ENCODE results near the gene SREBF2. TPM values are rescaled to one million over a fixed set of nuclear protein-coding genes. Genes with fewer than 3 reads are reported as not detected.
"Not testable (repeated sequence)": the region's sequence is repeated elsewhere in the genome, so short reads cannot be mapped to it uniquely, and the experiment has no call there.

The SREBF2 gene
- total RNA-seq, 1 donor from 2014 or later = 80.3 TPM

DNA sequence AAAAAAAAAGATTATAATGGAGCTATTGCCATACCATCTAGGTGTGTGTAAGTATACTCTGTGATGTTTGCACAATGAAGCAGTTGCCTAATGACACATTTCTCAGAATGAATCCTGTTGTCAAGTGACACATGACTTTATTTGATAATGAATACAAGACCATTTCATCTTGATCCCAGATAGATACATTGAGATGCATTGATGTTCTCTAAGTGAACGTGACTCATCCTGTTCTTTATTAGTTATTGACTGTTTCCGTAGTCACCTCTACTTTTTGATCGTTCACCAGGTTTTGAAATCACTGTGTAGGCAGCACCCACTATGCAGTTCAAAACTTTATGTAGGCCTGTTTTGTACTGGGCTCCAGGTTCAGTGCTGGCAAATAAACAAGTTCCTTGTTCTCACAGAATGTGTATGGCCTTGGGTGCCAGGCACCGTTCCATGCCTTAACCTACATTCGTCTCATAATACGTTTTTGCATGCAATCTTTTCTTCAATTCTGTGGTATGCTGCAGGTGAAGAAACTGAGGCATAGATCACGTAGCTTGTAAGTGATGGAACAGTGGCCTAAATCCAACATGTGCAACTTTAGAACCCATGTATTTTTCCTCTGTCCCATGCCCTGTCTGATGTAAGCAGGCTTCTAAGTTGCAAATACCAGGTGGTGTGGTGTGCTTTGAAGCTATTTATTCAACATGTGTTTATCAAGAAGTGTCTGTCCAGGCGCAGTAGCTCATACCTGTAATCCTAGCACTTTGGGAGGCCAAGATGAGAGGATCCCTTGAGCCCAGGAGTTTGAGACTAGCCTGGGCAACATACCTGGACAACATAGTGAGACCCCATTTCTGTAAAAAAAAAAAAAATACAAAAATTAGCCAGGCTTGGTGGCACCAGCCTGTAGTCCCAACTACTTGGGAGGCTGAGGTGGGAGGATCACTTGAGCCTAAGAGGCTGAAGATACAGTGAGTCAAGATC lies 10.4 kb downstream of the SREBF2 start:
- no peak for DNase-seq (ENCODE audit: low read depth)

DNA sequence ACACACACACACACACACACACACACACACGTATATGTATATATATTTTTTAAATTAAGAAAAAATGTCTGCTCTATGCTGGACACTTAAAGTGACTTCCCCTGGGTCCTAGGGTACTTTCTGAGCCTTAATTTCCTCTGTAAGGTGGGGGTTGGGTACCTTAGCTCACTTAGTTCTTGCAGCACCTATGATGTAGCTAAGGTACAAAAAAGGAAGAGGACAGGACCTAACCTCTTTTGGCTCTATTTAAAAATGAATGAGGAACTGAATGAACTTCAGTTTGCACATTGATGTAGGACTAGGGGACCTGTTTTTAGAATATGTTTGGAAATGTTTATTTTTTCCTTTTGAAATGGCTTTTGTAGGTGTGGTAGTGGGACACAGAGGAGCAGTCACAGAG lies 11.1 kb downstream of the SREBF2 start:
- no peak for DNase-seq (ENCODE audit: low read depth)

DNA sequence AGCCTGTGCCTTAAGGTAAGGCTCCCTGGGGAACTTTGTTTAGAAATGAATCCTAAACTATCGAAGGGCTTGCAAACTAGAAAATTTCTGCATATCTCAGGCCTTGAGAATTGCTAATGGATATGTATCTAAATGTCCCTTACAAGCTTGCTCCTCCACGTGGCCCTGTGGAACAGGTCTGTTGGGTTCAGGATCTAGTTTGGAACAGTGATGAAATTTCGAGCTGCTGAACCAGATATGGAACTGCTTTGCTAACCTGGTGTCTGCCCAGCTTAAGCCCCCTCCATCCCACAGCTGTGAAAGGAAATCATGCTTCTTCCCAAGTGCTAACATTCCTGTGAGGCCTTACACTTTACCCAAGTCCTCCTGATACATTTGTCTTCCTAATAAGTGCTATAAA lies 11.6 kb downstream of the SREBF2 start:
- no peak for DNase-seq (ENCODE audit: low read depth)

DNA sequence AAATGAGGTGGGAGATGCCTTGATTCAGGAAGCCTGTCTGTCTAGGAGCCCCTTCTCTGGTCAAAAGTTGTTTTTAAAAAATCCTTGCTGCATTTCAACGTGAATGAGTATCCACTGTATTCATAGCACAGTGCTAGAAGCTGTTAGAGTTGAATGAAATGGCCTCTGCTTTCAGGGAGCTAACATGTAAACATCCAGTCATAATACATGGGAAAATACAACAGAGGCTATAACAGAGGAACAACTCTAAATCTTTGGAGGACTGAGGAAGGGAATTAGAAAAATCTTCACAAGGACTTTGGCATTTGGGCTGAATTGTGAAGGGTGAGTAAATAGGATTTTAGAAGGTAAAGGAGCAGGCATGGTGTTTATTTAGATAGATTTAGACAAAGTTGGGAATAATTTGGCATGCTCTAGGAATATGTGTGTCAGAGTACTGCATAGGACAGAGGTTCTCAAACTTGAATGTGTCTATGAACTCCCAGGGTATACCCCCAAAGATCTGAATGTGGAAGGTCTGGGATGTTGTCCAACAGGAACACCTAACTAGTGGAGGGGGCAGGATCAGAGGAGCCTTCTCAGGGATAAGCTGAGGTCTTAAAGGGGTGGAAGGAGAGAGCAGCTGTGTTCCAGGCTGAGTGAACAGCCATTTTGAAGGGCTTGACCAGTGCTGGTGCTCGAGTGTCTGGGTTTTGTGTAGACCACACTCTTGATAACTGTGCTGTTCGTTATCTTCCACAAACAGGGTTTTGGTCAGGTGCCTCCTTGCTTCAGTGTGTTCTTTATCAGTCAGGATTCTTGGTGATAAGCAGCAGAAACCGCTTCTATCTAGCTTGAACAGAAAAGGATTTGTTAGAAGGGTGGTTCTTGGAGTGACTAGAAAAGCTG lies 12.7 kb downstream of the SREBF2 start:
- no peak for DNase-seq (ENCODE audit: low read depth)

DNA sequence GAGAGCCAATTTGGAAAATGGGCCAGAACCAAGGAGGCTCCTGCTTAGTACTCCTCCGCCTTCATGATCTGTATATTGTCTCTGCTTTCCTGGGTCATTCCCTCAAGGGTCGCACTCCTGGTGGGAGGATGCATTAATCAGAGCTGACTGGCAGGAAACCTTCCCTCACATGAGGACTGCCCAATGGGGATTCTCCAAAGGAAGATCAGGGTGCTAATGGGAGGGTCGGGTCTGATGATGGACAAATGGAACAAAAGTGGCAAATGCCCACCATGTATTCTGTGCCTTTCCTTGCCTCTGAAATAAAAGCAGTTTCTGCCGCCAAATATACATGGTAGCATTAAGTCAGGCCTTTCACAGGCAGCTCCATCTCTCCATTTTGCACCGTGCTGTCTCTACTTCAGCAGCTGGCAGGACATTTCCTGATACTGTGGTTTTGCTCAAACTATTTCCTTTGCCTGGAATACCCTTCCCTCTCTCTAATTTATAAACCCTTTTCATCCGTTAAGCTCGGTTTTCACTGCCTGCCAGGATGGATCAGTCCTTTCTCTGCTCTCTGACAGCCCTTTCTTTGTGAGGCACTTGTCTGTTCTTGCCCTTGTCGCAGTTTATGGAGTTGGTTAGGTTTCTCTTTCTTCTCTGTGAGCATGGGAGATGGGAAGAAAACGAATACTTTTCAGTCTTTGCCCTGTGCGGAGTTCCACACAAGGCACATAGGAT lies 13.5 kb downstream of the SREBF2 start:
- DNase-seq (ENCODE audit: low read depth) = no peak

DNA sequence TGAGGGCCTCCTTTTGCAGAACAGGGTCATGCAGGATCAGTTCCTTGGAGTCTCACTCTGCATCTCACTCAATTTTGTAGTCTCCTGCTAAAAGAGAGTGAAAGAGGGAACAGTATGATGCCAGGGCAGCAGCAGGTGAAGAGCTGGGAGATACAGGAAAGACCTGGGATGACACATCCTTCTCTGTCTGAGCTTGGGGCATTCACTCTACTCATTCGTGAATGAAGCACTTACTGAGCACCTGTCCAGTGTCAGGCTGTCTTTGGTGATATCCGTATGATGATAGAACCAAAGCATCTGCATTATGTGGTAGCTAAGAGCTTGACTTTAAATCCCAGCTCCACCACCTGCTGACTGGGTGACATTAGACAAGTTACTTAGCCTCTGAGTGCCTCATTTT lies 14.4 kb downstream of the SREBF2 start:
- DNase-seq (ENCODE audit: low read depth) = no peak

DNA sequence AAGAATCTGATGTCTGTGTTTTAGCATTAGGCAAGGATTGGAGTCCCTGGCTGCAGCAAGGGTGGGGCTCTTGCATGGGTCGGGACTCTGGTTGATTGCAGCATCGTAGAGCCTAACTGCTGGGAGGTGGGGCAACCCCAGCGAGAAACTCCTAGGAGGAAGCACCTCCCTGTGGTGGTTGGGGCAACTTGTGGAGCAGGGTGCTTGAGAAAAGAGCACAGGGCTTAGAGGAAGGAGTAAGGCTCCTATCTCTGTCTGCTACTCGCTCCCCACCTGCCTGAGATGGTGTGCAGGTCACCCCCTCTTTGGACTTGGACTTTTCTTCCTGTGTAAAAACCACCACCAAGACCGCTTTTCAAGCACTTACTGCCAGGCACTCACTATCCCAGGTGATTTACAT lies 15.6 kb downstream of the SREBF2 start:
- no peak for DNase-seq (ENCODE audit: low read depth)

DNA sequence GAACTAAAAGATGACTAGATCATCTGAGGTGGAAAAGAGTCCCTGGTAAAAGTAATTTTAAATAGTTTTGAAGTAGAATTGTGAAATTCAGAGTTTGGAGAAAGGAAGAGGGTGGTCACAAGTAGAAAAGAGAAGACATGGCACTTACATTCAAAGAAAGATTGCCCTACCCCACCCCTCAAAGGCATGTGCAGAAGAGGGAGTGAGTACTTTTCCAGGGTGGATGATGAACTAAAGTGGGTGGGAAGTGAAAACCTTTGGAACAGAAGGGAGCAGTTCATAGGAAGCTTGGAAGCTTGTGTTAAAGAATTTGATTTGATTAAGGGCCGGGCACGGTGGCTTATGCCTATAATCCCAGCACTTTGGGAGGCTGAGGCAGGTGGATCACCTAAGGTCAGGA lies 23.6 kb downstream of the SREBF2 start:
- no peak for DNase-seq (ENCODE audit: low read depth)

DNA sequence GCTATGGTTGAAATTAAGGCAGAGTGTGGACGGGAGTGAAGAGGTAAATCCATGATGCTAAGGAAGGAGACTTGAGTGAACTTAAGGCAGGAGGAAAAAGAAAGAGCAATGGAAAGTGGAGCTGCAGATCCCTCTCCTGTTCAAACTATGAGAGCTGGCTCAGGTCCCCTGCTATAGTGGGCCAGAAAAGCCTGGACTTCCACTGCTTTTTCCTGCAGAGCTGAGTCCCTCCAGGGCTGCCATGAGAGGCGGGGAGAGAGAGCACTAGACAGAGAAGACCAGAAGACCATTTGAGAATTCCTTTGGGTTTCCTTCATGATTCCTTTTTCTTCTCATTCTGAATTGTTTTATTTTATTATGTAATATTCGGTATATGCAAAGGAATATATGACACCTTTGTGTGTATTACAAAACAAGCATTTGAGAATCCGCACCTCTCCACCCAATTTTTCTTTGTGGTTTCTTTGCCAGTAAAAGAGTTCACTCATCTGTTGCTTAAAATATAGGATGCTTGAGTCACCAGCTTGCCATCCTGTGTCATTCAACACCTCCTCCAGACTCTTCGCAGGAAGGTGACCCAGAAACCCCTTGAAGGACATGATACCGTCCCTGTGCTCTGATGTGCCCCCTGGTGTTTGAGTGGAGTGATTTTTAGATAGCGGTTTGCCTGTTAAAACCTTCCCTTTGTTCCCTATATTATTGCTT lies 24.4 kb downstream of the SREBF2 start:
- peak; percentile 60 for DNase-seq (ENCODE audit: low read depth)

DNA sequence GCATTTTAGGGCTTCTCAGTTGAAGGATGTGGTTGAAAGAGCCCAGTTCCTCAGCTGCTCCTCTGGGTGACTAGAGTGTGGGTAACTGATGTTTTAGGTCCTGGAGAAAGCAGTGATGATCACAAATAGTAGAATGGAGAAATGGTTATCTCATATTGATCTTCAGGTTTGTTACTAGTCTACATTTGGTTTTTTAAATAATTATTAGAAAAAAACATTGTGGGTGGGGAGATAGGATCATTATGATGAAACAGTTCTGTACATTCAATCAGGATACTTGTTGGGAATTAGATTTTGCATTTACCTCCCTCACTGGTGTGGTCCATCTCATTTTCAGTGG lies 24.9 kb downstream of the SREBF2 start:
- no peak for DNase-seq (ENCODE audit: low read depth)

DNA sequence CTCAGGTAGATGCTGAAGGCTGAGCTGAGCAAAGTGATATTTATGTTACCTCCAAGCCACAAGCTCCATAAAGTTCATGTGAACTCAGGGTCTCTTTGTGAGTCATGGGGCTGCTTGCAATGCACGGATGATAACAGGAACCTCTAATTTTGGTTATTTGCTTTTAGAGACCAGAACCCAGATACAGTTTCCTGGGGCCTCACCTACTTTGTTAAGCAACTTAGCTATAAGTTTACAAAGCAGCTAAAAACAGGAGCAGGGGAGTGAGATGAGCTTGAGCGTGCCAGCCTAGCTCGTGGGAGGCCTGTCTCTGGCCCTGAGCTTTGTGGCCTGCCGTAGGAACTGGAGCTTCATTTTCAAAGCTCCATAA lies 29.2 kb downstream of the SREBF2 start:
- peak; percentile 45 for DNase-seq (ENCODE audit: low read depth)

DNA sequence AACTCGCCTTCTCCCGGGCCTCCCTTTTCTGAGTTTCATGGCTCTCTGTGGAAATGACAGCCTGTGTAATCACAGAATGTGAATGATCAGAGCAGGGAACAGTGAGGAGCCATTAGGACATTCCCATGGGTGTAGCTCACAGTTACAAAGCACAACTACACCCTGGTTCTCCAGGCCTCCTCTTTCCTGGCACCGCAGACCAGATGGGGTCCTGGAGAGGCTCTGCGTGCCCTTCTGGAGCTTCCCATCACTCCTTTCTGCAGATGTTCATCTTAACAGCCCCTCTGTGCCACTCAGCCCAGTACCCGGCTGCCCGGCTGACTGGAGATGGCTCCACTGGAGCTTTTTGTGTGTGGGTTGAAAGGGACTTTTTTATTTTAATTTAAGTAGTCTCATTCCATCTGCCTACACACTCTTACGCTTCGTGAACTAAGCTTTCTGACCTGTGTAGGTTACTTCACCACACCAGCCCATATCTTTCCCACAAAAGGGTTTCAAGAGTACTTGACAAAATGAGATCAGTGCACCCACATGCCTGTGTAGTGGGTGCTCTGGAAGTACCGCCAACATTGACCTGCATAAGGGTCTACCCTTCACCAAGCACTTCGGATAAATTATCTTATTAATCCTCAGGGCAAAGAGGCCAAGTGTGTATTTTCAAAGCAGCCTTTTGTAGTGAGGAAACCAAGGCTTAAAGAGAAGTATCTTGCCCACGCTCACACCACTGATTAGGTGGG lies 29.8 kb downstream of the SREBF2 start:
- no peak for DNase-seq (ENCODE audit: low read depth)

DNA sequence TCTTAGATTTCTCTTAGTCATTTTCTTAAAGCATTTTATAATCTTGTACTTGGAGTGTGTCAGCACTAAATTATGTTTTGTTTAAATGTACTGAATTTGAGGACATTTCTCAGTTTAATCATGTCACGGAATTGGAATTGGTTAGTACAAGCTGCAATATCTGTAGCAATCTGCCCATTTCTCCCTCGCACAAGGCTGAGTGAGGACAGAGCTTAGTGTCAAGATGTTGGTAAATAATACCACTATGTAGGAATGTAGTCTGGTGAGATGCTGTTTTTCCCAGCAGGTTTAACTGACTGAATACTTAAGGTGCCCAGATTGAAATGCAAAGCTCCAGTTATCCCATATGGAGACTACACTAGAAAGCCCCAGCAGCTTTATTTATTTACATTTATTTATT lies 30.6 kb downstream of the SREBF2 start:
- no peak for DNase-seq (ENCODE audit: low read depth)

DNA sequence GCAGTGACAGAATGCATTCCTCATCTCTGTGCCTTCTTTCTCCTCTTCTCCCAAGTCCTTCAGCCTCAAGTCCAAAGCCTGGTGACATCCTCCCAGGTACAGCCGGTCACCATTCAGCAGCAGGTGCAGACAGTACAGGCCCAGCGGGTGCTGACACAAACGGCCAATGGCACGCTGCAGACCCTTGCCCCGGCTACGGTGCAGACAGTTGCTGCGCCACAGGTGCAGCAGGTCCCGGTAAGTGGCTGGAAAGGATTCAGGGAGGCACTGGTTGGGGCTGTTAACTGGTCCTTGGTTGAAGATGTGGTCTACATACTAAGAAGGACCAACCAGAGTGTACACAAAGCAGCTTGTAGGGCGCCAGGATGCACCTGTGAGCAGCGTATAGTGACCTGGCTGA lies 35.7 kb downstream of the SREBF2 start:
- no peak for DNase-seq (ENCODE audit: low read depth)

DNA sequence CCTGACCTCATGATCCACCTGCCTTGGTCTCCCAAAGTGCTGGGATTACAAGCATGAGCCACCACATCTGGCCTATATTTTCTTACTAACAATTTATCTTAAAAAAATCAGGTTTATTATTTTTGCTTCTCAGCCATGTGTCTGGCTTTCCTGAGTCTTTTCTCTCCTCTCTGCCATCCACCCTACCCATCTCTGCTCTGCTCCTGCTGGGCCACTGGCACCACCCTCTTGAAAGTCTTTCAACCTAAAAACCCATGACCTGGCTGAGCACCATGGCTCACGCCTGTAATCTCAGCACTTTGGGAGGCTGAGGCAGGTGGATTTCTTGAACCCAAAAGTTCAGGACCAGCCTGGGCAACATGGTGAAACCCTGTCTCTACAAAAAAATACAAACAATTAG lies 37.2 kb downstream of the SREBF2 start:
- not testable (repeated sequence) for DNase-seq (ENCODE audit: low read depth)

DNA sequence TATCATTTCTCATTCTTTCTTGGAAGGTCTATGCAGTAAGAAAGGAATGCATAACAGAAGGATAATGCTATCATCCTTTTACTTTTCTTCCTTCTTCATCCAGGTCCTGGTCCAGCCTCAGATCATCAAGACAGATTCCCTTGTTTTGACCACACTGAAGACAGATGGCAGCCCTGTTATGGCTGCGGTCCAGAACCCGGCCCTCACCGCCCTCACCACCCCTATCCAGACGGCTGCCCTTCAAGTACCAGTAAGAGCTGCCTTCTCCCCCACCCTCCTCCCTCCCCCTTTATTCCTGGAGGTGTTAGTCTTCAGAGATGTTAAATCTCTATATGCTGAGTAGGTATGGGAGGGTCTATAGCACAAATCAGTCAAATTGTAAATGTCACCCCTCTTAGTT lies 37.9 kb downstream of the SREBF2 start:
- no peak for DNase-seq (ENCODE audit: low read depth)

DNA sequence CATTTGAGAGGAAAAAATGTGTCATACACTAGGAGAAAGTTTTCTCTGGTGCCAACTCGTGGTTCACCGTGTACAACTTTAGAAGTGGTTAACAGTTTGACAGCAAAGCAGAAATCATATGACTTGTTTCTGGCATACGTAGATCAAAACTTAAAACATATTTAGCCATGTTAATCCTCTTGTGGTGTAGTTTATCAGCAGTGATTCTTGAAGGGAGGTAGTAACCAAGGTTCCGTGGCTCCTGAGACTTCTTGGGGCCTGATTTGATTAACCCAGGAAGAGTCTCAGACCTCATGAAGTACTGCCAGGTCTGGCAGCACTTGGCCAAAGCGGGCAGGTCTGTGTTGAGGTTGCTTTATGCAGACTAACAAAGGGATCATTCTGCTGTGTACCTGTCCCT lies 40.5 kb downstream of the SREBF2 start:
- DNase-seq (ENCODE audit: low read depth) = no peak

DNA sequence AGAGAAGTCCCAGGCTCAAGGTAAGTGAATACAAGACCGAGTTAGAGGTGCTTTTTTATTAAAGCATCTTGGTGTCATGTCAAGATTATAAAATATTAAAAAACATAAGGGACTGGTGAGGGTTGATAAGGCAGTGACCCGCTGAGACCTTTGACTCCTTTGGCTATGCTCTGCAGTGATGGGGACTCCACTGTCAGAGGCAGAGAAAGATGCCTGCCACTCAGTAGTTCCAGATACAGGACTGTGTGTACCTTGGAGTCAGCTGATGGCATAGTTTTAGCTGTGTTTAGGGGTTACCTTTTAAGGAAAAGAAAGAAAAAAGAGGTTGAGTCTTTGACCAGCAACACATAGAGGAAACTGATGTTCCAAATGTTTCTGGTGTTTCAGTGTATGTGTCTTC lies 41.2 kb downstream of the SREBF2 start:
- DNase-seq (ENCODE audit: low read depth) = no peak

DNA sequence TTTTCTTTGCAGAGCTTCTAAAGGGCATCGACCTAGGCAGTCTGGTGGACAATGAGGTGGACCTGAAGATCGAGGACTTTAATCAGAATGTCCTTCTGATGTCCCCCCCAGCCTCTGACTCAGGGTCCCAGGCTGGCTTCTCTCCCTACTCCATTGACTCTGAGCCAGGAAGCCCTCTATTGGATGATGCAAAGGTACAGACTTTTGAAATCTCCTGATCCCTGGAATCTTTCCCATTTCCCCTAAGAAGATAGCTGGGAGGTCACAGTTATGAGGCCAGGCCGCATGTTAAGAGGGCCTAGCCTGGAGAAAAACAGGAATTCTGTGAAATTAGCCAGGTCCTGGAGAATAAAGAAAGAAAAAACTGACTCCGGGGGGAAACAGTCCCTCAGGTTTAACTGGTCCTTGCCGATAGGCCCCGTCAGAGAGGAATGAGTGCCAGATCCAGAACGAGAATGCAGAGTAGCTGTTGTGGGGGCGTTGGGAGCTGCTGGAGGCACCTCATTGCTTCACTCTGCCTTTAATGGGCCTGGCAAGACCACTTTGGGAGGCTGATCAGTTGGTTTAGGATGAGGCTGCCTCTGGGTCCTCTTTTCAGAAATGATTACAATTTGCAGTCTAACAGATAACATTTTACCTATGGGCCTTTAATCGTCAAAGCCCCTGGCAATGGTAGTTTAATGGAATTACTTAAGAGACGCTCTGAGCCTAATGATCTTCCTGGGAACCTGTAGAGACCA lies 42.8 kb downstream of the SREBF2 start:
- DNase-seq (ENCODE audit: low read depth) = no peak

DNA sequence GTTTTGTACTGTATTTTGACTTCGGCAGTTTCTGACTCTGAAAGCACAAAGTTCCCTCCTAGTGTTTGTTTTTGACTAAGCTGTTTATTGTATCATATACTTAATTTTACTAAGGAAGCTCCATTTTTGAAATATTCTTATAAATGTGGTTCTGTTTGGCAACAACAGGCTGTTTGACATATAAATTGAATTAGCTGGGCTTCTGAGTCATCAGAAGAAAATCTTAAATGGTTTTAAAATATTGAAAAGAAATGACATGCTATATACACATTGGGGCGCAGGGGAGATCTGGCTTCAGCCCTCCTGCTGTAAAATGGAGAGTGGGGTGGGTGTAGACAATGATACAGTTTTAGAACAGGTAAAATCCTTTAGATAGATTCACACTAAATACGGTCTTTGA lies 43.4 kb downstream of the SREBF2 start:
- no peak for DNase-seq (ENCODE audit: low read depth)
